22Rv1 (cell line): Measurements from ENCODE around the gene STON2.
A peak's percentile ranks its signal among the peaks of the same experiment; 100 is the strongest.
"Not testable (repeated sequence)": the region's sequence is repeated elsewhere in the genome, so short reads cannot be mapped to it uniquely, and the experiment has no call there.

ENCODE experiments used
- H3K27ac ChIP-seq: fragments of 450-650 bp; 2 replicates; pipeline ENCODE4 v1.5.1; 2017
- CTCF ChIP-seq: fragments of 450-650 bp; IDR thresholded peaks from 2 replicates; pipeline ENCODE4 v1.5.1; 2017; ENCODE audit warnings: mild to moderate bottlenecking
- ZFX ChIP-seq: fragments of 450-650 bp; IDR thresholded peaks from 2 replicates; pipeline ENCODE4 v1.6.1; 2017; ENCODE audit warnings: antibody characterized with exemption, borderline replicate concordance

The STON2 gene

GRCh38 chr14:81233615-81234014, 166.5 kb downstream of the STON2 start:
- H3K27ac ChIP-seq = no peak overlapping the region
- TF ChIP-seq CTCF (no peak), ZFX (no peak)

GRCh38 chr14:81231540-81231939, 168.6 kb downstream of the STON2 start:
- H3K27ac ChIP-seq = no peak overlapping the region
- TF ChIP-seq ZFX (no peak), CTCF (no peak)

GRCh38 chr14:81224222-81224621, 175.9 kb downstream of the STON2 start:
- no peak overlapping the region for H3K27ac ChIP-seq
- TF ChIP-seq ZFX (no peak), CTCF (no peak)

- H3K27ac ChIP-seq = not testable (repeated sequence)
Measured at GRCh38 chr14:81223788-81224187, 176.3 kb downstream of the STON2 start.

GRCh38 chr14:81222691-81223090, 177.4 kb downstream of the STON2 start:
- no peak for TF ChIP-seq ZFX
- no peak for TF ChIP-seq CTCF
- peak overlapping the region; percentile 99 for H3K27ac ChIP-seq

GRCh38 chr14:81222126-81222525, 178.0 kb downstream of the STON2 start:
- TF ChIP-seq ZFX = no peak
- no peak for TF ChIP-seq CTCF
- H3K27ac ChIP-seq = peak overlapping the region; percentile 99

GRCh38 chr14:81221579-81222102, 178.5 kb downstream of the STON2 start:
- TF ChIP-seq CTCF (no peak), ZFX (no peak)
- H3K27ac ChIP-seq = peak overlapping the region; percentile 99
